Parathyroid adenoma (tissue), 2 donors: ENCODE measurements around the gene GMEB2.

ENCODE experiments used
- H2AFZ ChIP-seq: fragments of 300-600 bp; sonication (generic); one replicate; pipeline ENCODE4 v1.7.0; 2017; ENCODE audit warnings: antibody characterized with exemption, mild to moderate bottlenecking
- H3K27ac ChIP-seq: fragments of 300-600 bp; sonication (generic); one replicate; pipeline ENCODE4 v1.7.0; 2017
- H3K27me3 ChIP-seq: fragments of 300-600 bp; sonication (generic); one replicate; pipeline ENCODE4 v1.7.0; 2017; ENCODE audit warnings: low read length; ENCODE audit not compliant: control insufficient read depth, insufficient read depth
- H3K36me3 ChIP-seq: fragments of 300-600 bp; sonication (generic); one replicate; pipeline ENCODE4 v1.7.0; 2017; ENCODE audit warnings: low read length; ENCODE audit not compliant: control insufficient read depth, insufficient read depth
- H3K4me1 ChIP-seq: fragments of 300-600 bp; sonication (generic); one replicate; pipeline ENCODE4 v1.7.0; 2017; ENCODE audit warnings: control low read depth
- H3K4me2 ChIP-seq: fragments of 300-600 bp; sonication (generic); one replicate; pipeline ENCODE4 v1.7.0; 2017; ENCODE audit warnings: low read length
- H3K4me3 ChIP-seq: fragments of 300-600 bp; sonication (generic); one replicate; pipeline ENCODE4 v1.7.0; 2017; ENCODE audit warnings: low read depth, low read length
- H3K79me2 ChIP-seq: fragments of 300-600 bp; sonication (generic); one replicate; pipeline ENCODE4 v1.7.0; 2017; ENCODE audit warnings: control low read depth
- H3K9ac ChIP-seq: fragments of 300-600 bp; sonication (generic); one replicate; pipeline ENCODE4 v1.7.0; 2017; ENCODE audit warnings: mild to moderate bottlenecking
- H3K9me3 ChIP-seq: fragments of 300-600 bp; sonication (generic); one replicate; pipeline ENCODE4 v1.7.0; 2017; ENCODE audit warnings: low read length; ENCODE audit not compliant: control insufficient read depth
- TF ChIP-seq, protein P1 (sequence below): fragments of 300-600 bp; sonication (generic); IDR thresholded peaks from one replicate; pipeline ENCODE4 v1.7.0; 2017; ENCODE audit warnings: antibody characterized with exemption, mild to moderate bottlenecking
- donor health status: primary hyperparathyroidism.

The GMEB2 gene

DNA sequence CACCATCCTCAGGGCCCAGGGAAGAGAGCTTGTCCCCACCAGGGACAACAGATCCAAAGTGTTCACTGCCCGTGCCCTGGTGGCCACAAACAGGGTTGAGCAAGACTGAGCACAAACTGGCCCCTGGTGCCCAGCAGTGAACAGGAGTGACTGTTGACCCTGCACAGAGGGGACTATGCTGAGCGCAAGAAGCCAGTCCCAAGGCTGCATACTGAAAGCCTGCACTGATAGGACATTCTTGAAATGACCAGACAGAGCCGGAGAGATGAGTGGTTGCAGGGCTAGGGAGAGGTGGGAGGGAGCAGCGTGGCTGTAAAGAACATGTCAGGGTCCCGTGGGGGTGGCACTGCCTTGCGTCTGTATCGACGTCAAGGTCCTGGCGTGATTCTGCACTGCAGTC lies 75.8 kb downstream of the GMEB2 start:
- H2AFZ ChIP-seq, result no peak overlapping the region
- no peak overlapping the region for H3K9ac ChIP-seq
- no peaks in the 10 kb centered on the region for H3K27me3 ChIP-seq
- H3K4me2 ChIP-seq, result no peak overlapping the region
- H3K79me2 ChIP-seq, result no peaks in the 10 kb centered on the region
- no peak overlapping the region for H3K4me3 ChIP-seq
- no peaks in the 10 kb centered on the region for H3K36me3 ChIP-seq
- TF ChIP-seq, protein P1, sequence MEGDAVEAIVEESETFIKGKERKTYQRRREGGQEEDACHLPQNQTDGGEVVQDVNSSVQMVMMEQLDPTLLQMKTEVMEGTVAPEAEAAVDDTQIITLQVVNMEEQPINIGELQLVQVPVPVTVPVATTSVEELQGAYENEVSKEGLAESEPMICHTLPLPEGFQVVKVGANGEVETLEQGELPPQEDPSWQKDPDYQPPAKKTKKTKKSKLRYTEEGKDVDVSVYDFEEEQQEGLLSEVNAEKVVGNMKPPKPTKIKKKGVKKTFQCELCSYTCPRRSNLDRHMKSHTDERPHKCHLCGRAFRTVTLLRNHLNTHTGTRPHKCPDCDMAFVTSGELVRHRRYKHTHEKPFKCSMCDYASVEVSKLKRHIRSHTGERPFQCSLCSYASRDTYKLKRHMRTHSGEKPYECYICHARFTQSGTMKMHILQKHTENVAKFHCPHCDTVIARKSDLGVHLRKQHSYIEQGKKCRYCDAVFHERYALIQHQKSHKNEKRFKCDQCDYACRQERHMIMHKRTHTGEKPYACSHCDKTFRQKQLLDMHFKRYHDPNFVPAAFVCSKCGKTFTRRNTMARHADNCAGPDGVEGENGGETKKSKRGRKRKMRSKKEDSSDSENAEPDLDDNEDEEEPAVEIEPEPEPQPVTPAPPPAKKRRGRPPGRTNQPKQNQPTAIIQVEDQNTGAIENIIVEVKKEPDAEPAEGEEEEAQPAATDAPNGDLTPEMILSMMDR, result no peak
- peaks cover 4% of the 10 kb centered on the region for H3K4me1 ChIP-seq
- no peak overlapping the region for H3K27ac ChIP-seq
- H3K9me3 ChIP-seq, result no peaks in the 10 kb centered on the region

DNA sequence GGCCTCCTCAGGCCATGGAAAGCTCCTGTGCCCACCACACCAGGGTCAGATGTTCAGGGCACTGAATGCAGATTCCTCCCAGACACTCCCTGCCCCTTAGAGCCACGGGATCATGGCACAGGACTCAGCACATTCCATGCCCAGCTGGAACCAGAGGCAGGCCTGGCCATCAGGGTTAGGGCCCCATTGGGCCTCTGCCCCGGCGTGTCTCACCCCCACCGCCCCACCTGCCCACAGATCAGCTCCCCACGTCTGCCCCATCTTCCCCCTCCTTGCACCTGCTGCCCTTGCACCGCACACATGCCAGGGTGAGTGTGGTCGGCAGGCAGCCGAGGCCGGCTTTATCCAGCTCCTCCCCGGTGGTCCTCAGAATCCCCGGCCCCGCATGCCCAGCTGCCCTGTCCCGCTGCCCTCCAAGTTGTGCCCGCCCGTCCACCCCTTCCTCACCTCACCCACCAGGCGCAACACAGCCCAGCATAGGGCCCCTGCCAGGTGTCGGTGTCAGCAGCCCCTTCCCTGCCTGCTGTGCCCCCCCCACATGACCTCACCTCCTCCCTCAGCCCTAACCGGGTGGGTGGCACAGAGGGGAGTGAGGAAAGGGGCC lies 77.1 kb downstream of the GMEB2 start:
- no peaks in the 10 kb centered on the region for H3K27me3 ChIP-seq

DNA sequence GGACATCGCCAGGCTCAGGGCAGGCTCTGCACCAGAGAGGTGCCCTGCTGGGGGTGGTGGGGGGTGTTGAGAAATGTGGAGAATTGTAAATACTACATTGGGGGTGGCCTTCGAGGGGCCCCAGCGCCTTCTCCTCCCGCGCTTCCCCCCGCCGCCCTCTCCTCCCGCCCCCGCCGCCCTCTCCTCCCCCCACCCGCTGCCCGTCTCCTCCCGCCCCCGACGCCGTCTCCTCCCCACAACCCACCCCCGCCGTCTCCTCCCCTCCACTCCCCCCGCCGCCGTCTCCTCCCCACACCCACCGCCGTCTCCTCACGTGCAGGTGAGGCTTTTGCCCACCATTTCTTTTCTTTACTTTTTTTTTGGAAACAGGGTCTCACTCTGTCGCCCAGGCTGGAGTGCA lies 77.9 kb downstream of the GMEB2 start:
- no peak overlapping the region for H3K27ac ChIP-seq
- TF ChIP-seq, protein P1, result no peak
- H3K4me2 ChIP-seq, result no peak overlapping the region
- no peak overlapping the region for H2AFZ ChIP-seq
- no peaks in the 10 kb centered on the region for H3K27me3 ChIP-seq
- peaks cover 4% of the 10 kb centered on the region for H3K4me1 ChIP-seq
- no peaks in the 10 kb centered on the region for H3K79me2 ChIP-seq
- no peaks in the 10 kb centered on the region for H3K9me3 ChIP-seq
- H3K4me3 ChIP-seq, result no peak overlapping the region
- H3K36me3 ChIP-seq, result no peaks in the 10 kb centered on the region
- H3K9ac ChIP-seq, result no peak overlapping the region

More for the DNA sequence above, 77.1 kb downstream of the GMEB2 start:
- H3K9ac ChIP-seq, result no peak overlapping the region
- no peak overlapping the region for H3K4me2 ChIP-seq
- H2AFZ ChIP-seq, result no peak overlapping the region
- H3K9me3 ChIP-seq, result no peaks in the 10 kb centered on the region
- H3K27ac ChIP-seq, result no peak overlapping the region
- no peaks in the 10 kb centered on the region for H3K79me2 ChIP-seq
- H3K36me3 ChIP-seq, result no peaks in the 10 kb centered on the region
- H3K4me3 ChIP-seq, result no peak overlapping the region
- H3K4me1 ChIP-seq, result peaks cover 4% of the 10 kb centered on the region
- TF ChIP-seq, protein P1, result no peak

DNA sequence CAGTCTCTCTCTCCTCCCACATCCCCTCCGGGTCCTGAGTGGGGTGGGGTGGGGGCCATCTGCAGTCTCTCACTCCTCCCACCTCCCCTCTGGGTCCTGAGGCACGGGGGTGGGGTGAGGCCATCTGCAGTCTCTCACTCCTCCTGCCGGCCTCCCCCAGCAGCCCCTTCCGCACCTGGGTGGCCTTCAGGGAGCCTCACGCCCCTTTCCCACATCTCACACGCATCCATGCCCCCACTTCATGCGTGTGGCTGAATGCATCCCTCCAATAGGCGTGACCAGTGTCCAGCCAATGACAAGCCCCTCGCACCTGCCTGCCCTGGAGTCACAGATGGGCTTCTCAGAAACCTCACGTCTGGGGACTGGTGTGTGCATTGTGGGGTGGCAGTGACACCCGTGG lies 78.4 kb downstream of the GMEB2 start:
- no peaks in the 10 kb centered on the region for H3K9me3 ChIP-seq
- no peak overlapping the region for H3K9ac ChIP-seq
- TF ChIP-seq, protein P1, result no peak
- H3K4me2 ChIP-seq, result no peak overlapping the region
- no peaks in the 10 kb centered on the region for H3K79me2 ChIP-seq
- no peaks in the 10 kb centered on the region for H3K36me3 ChIP-seq
- H3K27me3 ChIP-seq, result no peaks in the 10 kb centered on the region
- no peak overlapping the region for H3K27ac ChIP-seq
- H3K4me1 ChIP-seq, result peaks cover 4% of the 10 kb centered on the region
- H2AFZ ChIP-seq, result no peak overlapping the region
- no peak overlapping the region for H3K4me3 ChIP-seq
